Transverse colon (tissue), 4 donors: ENCODE results near the gene NUDT21.

Experiments
- POLR2A ChIP-seq: fragments of 450-650 bp; IDR thresholded peaks from one replicate; pipeline ENCODE4 v1.6.1; 2016; ENCODE audit warnings: antibody characterized with exemption, mild to moderate bottlenecking, moderate library complexity
- POLR2AphosphoS5 ChIP-seq, 3 donors: sonication (generic); formaldehyde crosslinking; IDR thresholded peaks; one replicate each; pipeline ENCODE4 v1.6.1; 2016; ENCODE audit warnings: antibody characterized with exemption in 3 of 3
- TF ChIP-seq, protein P1 (sequence below), 5 experiments: fragments of 200-600 bp in 3 of 5; fragments of 450-650 bp in 2 of 5; sonication (generic) in 3 of 5; IDR thresholded peaks; 1 replicate in 2 of 5; 2 replicates in 3 of 5; pipeline ENCODE4 v1.5.1; 2016 to 2017; ENCODE audit warnings: antibody characterized with exemption in 5 of 5, inconsistent platforms in 3 of 5, mild to moderate bottlenecking in 2 of 5, moderate library complexity in 1 of 5

- TF ChIP-seq, protein P1, sequence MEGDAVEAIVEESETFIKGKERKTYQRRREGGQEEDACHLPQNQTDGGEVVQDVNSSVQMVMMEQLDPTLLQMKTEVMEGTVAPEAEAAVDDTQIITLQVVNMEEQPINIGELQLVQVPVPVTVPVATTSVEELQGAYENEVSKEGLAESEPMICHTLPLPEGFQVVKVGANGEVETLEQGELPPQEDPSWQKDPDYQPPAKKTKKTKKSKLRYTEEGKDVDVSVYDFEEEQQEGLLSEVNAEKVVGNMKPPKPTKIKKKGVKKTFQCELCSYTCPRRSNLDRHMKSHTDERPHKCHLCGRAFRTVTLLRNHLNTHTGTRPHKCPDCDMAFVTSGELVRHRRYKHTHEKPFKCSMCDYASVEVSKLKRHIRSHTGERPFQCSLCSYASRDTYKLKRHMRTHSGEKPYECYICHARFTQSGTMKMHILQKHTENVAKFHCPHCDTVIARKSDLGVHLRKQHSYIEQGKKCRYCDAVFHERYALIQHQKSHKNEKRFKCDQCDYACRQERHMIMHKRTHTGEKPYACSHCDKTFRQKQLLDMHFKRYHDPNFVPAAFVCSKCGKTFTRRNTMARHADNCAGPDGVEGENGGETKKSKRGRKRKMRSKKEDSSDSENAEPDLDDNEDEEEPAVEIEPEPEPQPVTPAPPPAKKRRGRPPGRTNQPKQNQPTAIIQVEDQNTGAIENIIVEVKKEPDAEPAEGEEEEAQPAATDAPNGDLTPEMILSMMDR (IDR thresholded peaks at IDR 0.05), result no peak
- TF ChIP-seq POLR2AphosphoS5 (IDR thresholded peaks at IDR 0.05) (no peak), POLR2A (no peak)
Measured at GRCh38 chr16:56419740-56420548, 31.2 kb downstream of the NUDT21 start.
